HG02852 (cell line): ENCODE measurements around the gene NAA38.
A peak's percentile ranks its signal among the peaks of the same experiment; 100 is the strongest.

Experiments used
- ATAC-seq: cut with Tn5 transposase; IDR thresholded peaks from one replicate; pipeline ENCODE4 v1.9.1; 2021; ENCODE audit warnings: mild to moderate bottlenecking, moderate library complexity; ENCODE audit not compliant: unreplicated experiment

Gene NAA38

GRCh38 chr17:7841396-7841914 lies 15.9 kb downstream of the NAA38 start:
- ATAC-seq = no peak

GRCh38 chr17:7840875-7841274 lies 16.5 kb downstream of the NAA38 start:
- ATAC-seq = no peak

GRCh38 chr17:7840441-7840840 lies 16.9 kb downstream of the NAA38 start:
- no peak for ATAC-seq

- no peak for ATAC-seq
Observed at GRCh38 chr17:7839876-7840261, 17.5 kb downstream of the NAA38 start.

GRCh38 chr17:7839190-7839875 lies 18.0 kb downstream of the NAA38 start:
- ATAC-seq = no peak

- no peak for ATAC-seq
Observed at GRCh38 chr17:7838090-7839075, 19.0 kb downstream of the NAA38 start.

GRCh38 chr17:7837408-7838088 lies 19.8 kb downstream of the NAA38 start:
- no peak for ATAC-seq

- no peak for ATAC-seq
Observed at GRCh38 chr17:7836596-7837407, 20.6 kb downstream of the NAA38 start.

GRCh38 chr17:7835814-7836595 lies 21.4 kb downstream of the NAA38 start:
- peak; percentile 24 for ATAC-seq

- peak; percentile 46 for ATAC-seq
Observed at GRCh38 chr17:7834957-7835813, 22.2 kb downstream of the NAA38 start.

GRCh38 chr17:7834542-7834956 lies 22.8 kb downstream of the NAA38 start:
- ATAC-seq = no peak

- ATAC-seq = peak; percentile 56
Observed at GRCh38 chr17:7833795-7834541, 23.4 kb downstream of the NAA38 start, which contains the start of gene KDM6B. KDM6B (plus strand) TSS chr17:7834217; CDS start chr17:7845555, 11,338 bp downstream.

GRCh38 chr17:7833011-7833794 lies 24.2 kb downstream of the NAA38 start:
- ATAC-seq = no peak

- ATAC-seq = no peak
Observed at GRCh38 chr17:7832431-7832830, 24.9 kb downstream of the NAA38 start.

- ATAC-seq = no peak
Observed at GRCh38 chr17:7831233-7831632, 26.1 kb downstream of the NAA38 start.

GRCh38 chr17:7830616-7831015 lies 26.7 kb downstream of the NAA38 start:
- ATAC-seq = no peak
